H9 (cell line): ENCODE measurements around the gene ZAP70. TPM values are rescaled to one million over a fixed set of nuclear protein-coding genes. Genes with fewer than 3 reads are reported as not detected.

ENCODE experiments used
- DNase-seq: peaks from one replicate; pipeline ENCODE4 v3.0.0-alpha.2; 2017
- H2AFZ ChIP-seq: one replicate; pipeline ENCODE4 v1.6.1; 2013; ENCODE audit warnings: mild to moderate bottlenecking, low read length, control low read depth, moderate library complexity
- H2AK5ac ChIP-seq: 2 replicates; pipeline ENCODE4 v1.6.1; 2013; ENCODE audit warnings: low read length, control low read depth, mixed read lengths; ENCODE audit not compliant: insufficient read length
- H2BK120ac ChIP-seq: one replicate; pipeline ENCODE4 v1.6.1; 2013; ENCODE audit warnings: low read depth, mild to moderate bottlenecking, low read length, control low read depth, inconsistent platforms; ENCODE audit not compliant: poor library complexity, severe bottlenecking
- H2BK12ac ChIP-seq: 2 replicates; pipeline ENCODE4 v1.6.1; 2013; ENCODE audit warnings: low read length, control low read depth, mixed read lengths, low read depth; ENCODE audit not compliant: insufficient read length
- H2BK15ac ChIP-seq: 2 replicates; pipeline ENCODE4 v1.6.1; 2013; ENCODE audit warnings: low read depth, low read length, control low read depth
- H2BK20ac ChIP-seq: one replicate; pipeline ENCODE4 v1.6.1; 2013; ENCODE audit warnings: low read depth, mild to moderate bottlenecking, low read length, control low read depth, inconsistent platforms; ENCODE audit not compliant: poor library complexity, severe bottlenecking
- H2BK5ac ChIP-seq: 2 replicates; pipeline ENCODE4 v1.6.1; 2013; ENCODE audit warnings: low read length, control low read depth, mixed read lengths; ENCODE audit not compliant: insufficient read length
- H3K14ac ChIP-seq: 2 replicates; pipeline ENCODE4 v1.6.1; 2013; ENCODE audit warnings: low read length, control low read depth; ENCODE audit not compliant: insufficient read depth
- H3K18ac ChIP-seq: 2 replicates; pipeline ENCODE4 v1.6.1; 2013; ENCODE audit warnings: low read depth, mild to moderate bottlenecking, mixed read lengths, low read length, control low read depth; ENCODE audit not compliant: insufficient read length
- H3K23ac ChIP-seq: 2 replicates; pipeline ENCODE4 v1.6.1; 2013; ENCODE audit warnings: low read length, control low read depth, mixed read lengths, low read depth; ENCODE audit not compliant: insufficient read length
- H3K23me2 ChIP-seq: 2 replicates; pipeline ENCODE4 v1.6.1; 2013; ENCODE audit warnings: low read depth, mild to moderate bottlenecking, mixed read lengths, low read length, control low read depth; ENCODE audit not compliant: insufficient read length, poor library complexity, severe bottlenecking
- H3K27ac ChIP-seq: 2 replicates; pipeline ENCODE4 v1.5.1; 2013; ENCODE audit warnings: low read length, control low read depth, mixed read lengths, low read depth; ENCODE audit not compliant: insufficient read length
- H3K27me3 ChIP-seq: 2 replicates; pipeline ENCODE4 v1.6.1; 2013; ENCODE audit warnings: low read length, control low read depth, inconsistent platforms; ENCODE audit not compliant: insufficient read depth
- H3K4ac ChIP-seq: 2 replicates; pipeline ENCODE4 v1.6.1; 2013; ENCODE audit warnings: low read depth, mild to moderate bottlenecking, control low read depth, inconsistent platforms, low read length, moderate library complexity
- H3K4me1 ChIP-seq: 2 replicates; pipeline ENCODE4 v1.6.1; 2013; ENCODE audit warnings: low read length, control low read depth, inconsistent platforms; ENCODE audit not compliant: insufficient read depth
- H3K4me2 ChIP-seq: 2 replicates; pipeline ENCODE4 v1.6.1; 2013; ENCODE audit warnings: low read length, control low read depth, mixed read lengths; ENCODE audit not compliant: insufficient read length, insufficient read depth
- H3K56ac ChIP-seq: 2 replicates; pipeline ENCODE4 v1.6.1; 2013; ENCODE audit warnings: low read depth, mild to moderate bottlenecking, mixed read lengths, low read length, control low read depth; ENCODE audit not compliant: insufficient read length
- H3K79me1 ChIP-seq: 2 replicates; pipeline ENCODE4 v1.6.1; 2013; ENCODE audit warnings: low read depth, mild to moderate bottlenecking, moderate library complexity, low read length, control low read depth, inconsistent platforms; ENCODE audit not compliant: insufficient read depth, poor library complexity, severe bottlenecking
- H3K79me2 ChIP-seq: 2 replicates; pipeline ENCODE4 v1.6.1; 2013; ENCODE audit warnings: low read length, control low read depth, inconsistent platforms; ENCODE audit not compliant: insufficient read depth
- H3K9ac ChIP-seq: 2 replicates; pipeline ENCODE4 v1.6.1; 2013; ENCODE audit warnings: low read length, control low read depth, mixed read lengths; ENCODE audit not compliant: insufficient read length; ENCODE audit errors: extremely low read depth
- H3K9me3 ChIP-seq: one replicate; pipeline ENCODE4 v1.6.1; 2013; ENCODE audit warnings: low read depth, low read length, inconsistent platforms; ENCODE audit not compliant: control insufficient read depth
- H3T11ph ChIP-seq: one replicate; pipeline ENCODE4 v1.6.1; 2013; ENCODE audit warnings: mild to moderate bottlenecking, low read length, control low read depth, inconsistent platforms
- H4K20me1 ChIP-seq: one replicate; pipeline ENCODE4 v1.6.1; 2013; ENCODE audit not compliant: control insufficient read depth, insufficient read length, insufficient read depth
- H4K5ac ChIP-seq: 2 replicates; pipeline ENCODE4 v1.6.1; 2013; ENCODE audit warnings: low read depth, mild to moderate bottlenecking, mixed read lengths, low read length, control low read depth; ENCODE audit not compliant: insufficient read length
- H4K8ac ChIP-seq: replicated peaks from 2 replicates; pipeline ENCODE4 v1.6.1; 2013; ENCODE audit warnings: low read length, control low read depth, mixed read lengths, low read depth; ENCODE audit not compliant: insufficient read length
- H4K91ac ChIP-seq: 2 replicates; pipeline ENCODE4 v1.6.1; 2013; ENCODE audit warnings: low read depth, mild to moderate bottlenecking, moderate library complexity, mixed read lengths, low read length, control low read depth; ENCODE audit not compliant: insufficient read length
- H3K27ac Mint-ChIP-seq, 3 experiments: 2 replicates in 2 of 3; 3 replicates in 1 of 3; pipeline ENCODE4 v1.8.0; 2020 to 2021; ENCODE audit warnings: mixed read lengths in 3 of 3, mild to moderate bottlenecking in 1 of 3, moderate library complexity in 1 of 3
- H3K27me3 Mint-ChIP-seq: 2 replicates; pipeline ENCODE4 v1.8.0; 2021; ENCODE audit warnings: low read depth, mild to moderate bottlenecking, moderate library complexity, mixed read lengths
- H3K36me3 Mint-ChIP-seq, 3 experiments: 2 replicates in 2 of 3; 3 replicates in 1 of 3; pipeline ENCODE4 v1.8.0; 2020 to 2021; ENCODE audit warnings: low read depth in 3 of 3, mixed read lengths in 3 of 3; ENCODE audit not compliant: insufficient read depth in 1 of 3
- H3K4me1 Mint-ChIP-seq, 2 experiments: 2 replicates each; pipeline ENCODE4 v1.8.0; 2020; ENCODE audit warnings: mixed read lengths in 2 of 2
- H3K4me3 Mint-ChIP-seq, 2 experiments: 2 replicates in 1 of 2; 3 replicates in 1 of 2; pipeline ENCODE4 v1.8.0; 2020 to 2021; ENCODE audit warnings: mild to moderate bottlenecking in 2 of 2, mixed read lengths in 2 of 2, moderate library complexity in 1 of 2
- H3K9me3 Mint-ChIP-seq, 2 experiments: 2 replicates in 1 of 2; 3 replicates in 1 of 2; pipeline ENCODE4 v1.8.0; 2020; ENCODE audit warnings: mild to moderate bottlenecking in 2 of 2, mixed read lengths in 2 of 2, moderate library complexity in 1 of 2
- WGBS: extraction: QIAGEN DNeasy Blood & Tissue Kit; methylation state at CpG from one replicate; pipeline ENCODE4 v1.1.7; 2013; ENCODE audit warnings: missing lambda C conversion rate, low lambda C conversion rate, mixed read lengths; ENCODE audit not compliant: insufficient read length; ENCODE audit errors: extremely low coverage; 5-methylcytosine and 5-hydroxymethylcytosine counted together
- total RNA-seq: library from RNA; stranded (reverse); gene quantifications from 2 replicates; pipeline ENCODE4 v1.2.1, GENCODE V29; 2021
- TF ChIP-seq, protein P1 (sequence below): fragments of 200-600 bp; sonication (generic); conservative IDR thresholded peaks from 3 replicates; pipeline ENCODE4 v1.8.0; 2021; ENCODE audit warnings: antibody characterized with exemption, mild to moderate bottlenecking

ZAP70 gene
- total RNA-seq, 1 experiment from 2014 or later: 0.24 TPM

DNA sequence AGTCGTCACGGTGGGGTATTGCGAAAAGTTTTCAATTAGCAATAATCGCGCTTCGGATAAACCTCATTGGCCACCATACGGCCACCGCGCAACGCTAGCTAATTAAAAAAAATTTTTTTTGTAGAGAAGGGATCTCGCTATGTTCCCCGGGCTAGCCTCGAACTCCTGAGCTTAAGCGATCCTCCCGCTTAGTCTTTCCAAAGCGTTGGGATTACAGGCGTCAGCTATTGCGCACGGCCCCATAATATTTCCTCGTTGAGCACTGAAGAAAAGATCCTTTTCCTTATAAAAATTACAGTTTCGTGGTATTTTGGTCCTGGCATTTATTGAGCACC is 48.8 kb upstream of the ZAP70 start:
- peak overlapping the region; percentile 86 for H3K9ac ChIP-seq
- no peaks in the 10 kb centered on the region for H4K20me1 ChIP-seq
- no peak overlapping the region for H4K5ac ChIP-seq
- no peak overlapping the region for H3T11ph ChIP-seq
- H3K27me3 ChIP-seq: no peaks in the 10 kb centered on the region
- H3K4me2 ChIP-seq: peak overlapping the region; percentile 62
- peaks cover 4% of the 10 kb centered on the region; the same call in 1 of the 2 replicates for H3K79me2 ChIP-seq
- H3K4me1 ChIP-seq: no peaks in the 10 kb centered on the region; the same call in 1 of the 2 replicates
- no peak overlapping the region for H2BK15ac ChIP-seq
- no peak overlapping the region for H3K23ac ChIP-seq
- WGBS: no CpG with 5 or more reads among the region's 21 CpGs
- peak overlapping the region; percentile 98; the same call in 1 of the 2 replicates for H3K14ac ChIP-seq
- H3K36me3 Mint-ChIP-seq: peaks cover 5 to 7% (median 6%) of the 10 kb centered on the region in 3 experiments; a peak in 4 of 7 replicates
- H2BK12ac ChIP-seq: no peak overlapping the region
- H3K79me1 ChIP-seq: peaks cover 4% of the 10 kb centered on the region
- H2BK20ac ChIP-seq: no peak overlapping the region
- no peak overlapping the region for H4K91ac ChIP-seq
- peak overlapping the region; percentile 78 to 91 for H3K4me3 Mint-ChIP-seq
- peak overlapping the region in 2 of 3 experiments; percentile 95; a peak in 5 of 7 replicates for H3K27ac Mint-ChIP-seq
- no peak overlapping the region for H4K8ac ChIP-seq
- H2AK5ac ChIP-seq: no peak overlapping the region
- no peaks in the 10 kb centered on the region for H3K27me3 Mint-ChIP-seq
- H3K27ac ChIP-seq: peak overlapping the region; percentile 70
- no peak overlapping the region for H2BK120ac ChIP-seq
- H3K18ac ChIP-seq: peak overlapping the region; percentile 61
- H2AFZ ChIP-seq: peak overlapping the region; percentile 34
- no peak overlapping the region for H3K56ac ChIP-seq
- peaks cover 12% of the 10 kb centered on the region for H3K23me2 ChIP-seq
- no peak for DNase-seq
- TF ChIP-seq, protein P1, sequence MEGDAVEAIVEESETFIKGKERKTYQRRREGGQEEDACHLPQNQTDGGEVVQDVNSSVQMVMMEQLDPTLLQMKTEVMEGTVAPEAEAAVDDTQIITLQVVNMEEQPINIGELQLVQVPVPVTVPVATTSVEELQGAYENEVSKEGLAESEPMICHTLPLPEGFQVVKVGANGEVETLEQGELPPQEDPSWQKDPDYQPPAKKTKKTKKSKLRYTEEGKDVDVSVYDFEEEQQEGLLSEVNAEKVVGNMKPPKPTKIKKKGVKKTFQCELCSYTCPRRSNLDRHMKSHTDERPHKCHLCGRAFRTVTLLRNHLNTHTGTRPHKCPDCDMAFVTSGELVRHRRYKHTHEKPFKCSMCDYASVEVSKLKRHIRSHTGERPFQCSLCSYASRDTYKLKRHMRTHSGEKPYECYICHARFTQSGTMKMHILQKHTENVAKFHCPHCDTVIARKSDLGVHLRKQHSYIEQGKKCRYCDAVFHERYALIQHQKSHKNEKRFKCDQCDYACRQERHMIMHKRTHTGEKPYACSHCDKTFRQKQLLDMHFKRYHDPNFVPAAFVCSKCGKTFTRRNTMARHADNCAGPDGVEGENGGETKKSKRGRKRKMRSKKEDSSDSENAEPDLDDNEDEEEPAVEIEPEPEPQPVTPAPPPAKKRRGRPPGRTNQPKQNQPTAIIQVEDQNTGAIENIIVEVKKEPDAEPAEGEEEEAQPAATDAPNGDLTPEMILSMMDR: no peak; the same call in 2 of the 3 replicates
- H3K4me1 Mint-ChIP-seq: peaks cover 18 to 19% of the 10 kb centered on the region in 2 experiments
- H3K9me3 Mint-ChIP-seq: no peaks in the 10 kb centered on the region; a peak in 1 of 5 replicates
- no peaks in the 10 kb centered on the region for H3K9me3 ChIP-seq
- H2BK5ac ChIP-seq: no peak overlapping the region
- H3K4ac ChIP-seq: no peak overlapping the region; the same call in 1 of the 2 replicates
